CD1c-positive myeloid dendritic cell (primary cell): ENCODE results near the gene NDUFS2.
"Not testable (repeated sequence)": the region's sequence is repeated elsewhere in the genome, so short reads cannot be mapped to it uniquely, and the experiment has no call there.

Experiments
- DNase-seq: peaks from one replicate; pipeline ENCODE4 v3.0.0-alpha.2; 2016; ENCODE audit errors: extremely low spot score

NDUFS2 gene

GRCh38 chr1:161219078-161219892, 17.1 kb downstream of the NDUFS2 start:
- no peak for DNase-seq

DNA sequence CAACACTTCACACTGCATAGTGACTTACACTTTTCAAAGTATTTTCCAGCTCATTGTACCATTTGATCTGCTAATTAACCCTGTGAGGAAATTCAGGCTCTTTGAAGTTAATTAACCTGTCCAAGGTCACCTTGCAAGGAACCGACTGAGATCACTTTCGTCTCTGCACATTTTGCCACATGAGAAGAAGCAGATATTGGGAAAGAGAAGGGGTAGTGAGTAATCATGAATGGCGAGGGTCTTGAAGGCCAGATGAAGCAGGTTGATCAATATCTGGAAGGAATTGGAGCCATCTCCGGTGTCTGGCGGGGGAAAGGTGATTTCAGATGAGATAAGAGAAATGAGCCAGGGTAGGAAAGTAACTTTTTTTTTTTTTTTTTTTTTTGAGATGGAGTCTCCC, 17.8 kb downstream of the NDUFS2 start:
- DNase-seq, result no peak

DNA sequence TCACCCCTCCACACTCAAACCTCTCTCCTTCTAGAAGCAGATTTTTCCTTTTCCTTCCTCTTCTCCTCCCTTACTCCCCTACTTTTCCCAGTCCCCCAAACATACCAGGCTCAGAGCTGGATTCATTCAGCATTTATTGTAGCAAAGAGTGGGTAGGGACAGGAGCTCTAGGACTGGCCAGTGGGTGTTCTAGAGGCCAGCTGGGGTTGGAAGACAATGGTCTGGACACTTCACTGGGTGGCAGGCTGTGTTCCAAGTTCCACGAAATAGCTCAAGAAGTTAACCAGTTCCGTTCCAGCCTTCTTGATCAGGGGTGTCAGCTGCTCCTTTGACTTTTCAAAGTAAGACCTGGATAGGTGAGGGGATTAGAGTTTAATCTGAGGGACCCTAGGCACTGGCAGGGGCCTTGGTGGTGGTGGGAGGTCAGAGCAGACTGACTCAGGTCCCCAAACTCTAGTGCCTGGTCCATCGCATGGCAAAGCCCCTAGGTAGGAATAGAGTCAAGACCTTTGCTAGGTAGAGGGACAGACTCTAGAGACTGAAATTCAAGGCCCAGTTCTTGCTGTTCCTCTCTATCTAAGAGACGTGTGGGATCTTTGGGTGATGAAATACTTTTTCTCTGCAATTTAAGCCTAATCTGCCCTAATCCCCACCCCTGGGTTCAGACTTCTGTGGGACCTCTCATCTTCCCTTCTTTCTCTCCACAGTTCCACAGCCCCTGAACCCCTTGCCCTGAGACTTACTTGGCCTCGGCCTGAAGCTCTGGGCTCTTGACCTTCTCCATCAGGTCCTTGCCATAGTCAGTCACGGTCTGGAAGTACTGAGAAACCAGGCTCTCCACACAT, 20.2 kb downstream of the NDUFS2 start:
- DNase-seq, result no peak

DNA sequence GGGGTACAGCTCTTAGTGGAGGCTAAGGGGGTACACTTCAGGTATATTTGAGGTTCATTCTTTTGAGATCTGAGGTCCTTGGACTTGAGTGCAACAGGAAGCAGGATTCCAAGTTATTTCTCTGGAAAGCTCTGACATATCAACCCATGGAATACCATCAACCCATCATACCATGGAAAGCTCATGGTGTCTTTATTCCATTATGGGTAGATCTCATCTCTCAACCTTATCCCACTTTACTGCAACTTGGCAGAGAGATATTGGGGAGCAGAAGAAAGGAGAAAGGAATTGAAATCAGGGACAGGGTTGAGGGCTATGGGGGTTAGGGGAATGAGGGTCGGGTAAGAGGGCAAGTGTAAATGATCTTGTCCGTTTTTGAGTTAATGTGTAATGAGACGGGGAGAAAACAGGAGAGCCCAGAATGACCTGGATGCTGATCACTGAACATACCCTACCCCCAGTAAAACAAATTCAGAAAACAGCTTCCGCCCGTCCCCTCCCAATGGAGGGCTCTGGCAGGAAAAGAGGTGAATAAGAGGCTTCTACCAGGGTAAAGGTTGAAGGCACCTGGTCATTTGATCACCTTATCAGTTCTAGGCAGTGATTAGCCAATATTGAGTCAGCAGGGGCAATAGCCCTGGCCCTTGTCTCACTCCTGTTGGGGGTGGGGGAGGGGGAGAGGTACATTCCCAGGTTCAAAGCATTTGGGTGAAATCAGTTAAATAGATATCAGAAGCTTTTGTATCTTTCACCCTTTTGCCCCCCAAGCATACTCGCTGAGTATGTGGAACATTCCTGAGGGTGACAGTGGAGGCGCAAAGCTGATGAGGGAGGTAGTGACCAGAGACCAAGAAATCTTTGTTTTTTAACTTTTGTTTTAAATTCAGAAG, 21.9 kb downstream of the NDUFS2 start:
- no peak for DNase-seq

GRCh38 chr1:161224695-161225087, 22.5 kb downstream of the NDUFS2 start:
- DNase-seq, result not testable (repeated sequence)

DNA sequence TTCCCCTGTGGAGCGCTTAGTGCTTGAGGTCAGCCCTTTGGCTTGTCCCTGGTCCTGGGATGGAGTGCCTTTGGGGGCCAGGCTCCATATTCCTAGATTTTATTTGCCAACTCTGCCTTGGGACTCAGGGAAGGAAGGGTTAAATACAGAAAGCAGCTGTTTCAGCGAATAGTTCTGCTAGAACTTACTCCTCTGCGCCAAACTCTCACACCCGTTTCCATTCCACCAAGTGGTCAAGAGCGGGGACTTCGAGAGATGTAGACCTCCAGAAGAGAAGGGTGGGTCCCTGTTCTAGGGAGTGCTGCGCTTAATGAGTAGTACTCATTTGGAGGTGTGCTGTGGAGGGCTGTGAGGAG, 23.0 kb downstream of the NDUFS2 start:
- no peak for DNase-seq

GRCh38 chr1:161225534-161226319, 23.6 kb downstream of the NDUFS2 start, which contains the start of gene TOMM40L:
TSS of gene TOMM40L (plus strand) at chr1:161226060. CDS start at chr1:161226490, 430 bp downstream.
- peak; percentile 99 for DNase-seq

GRCh38 chr1:161226320-161226711, 24.1 kb downstream of the NDUFS2 start:
- DNase-seq, result no peak

- DNase-seq, result no peak
Measured at GRCh38 chr1:161226759-161227158, 24.6 kb downstream of the NDUFS2 start.

GRCh38 chr1:161227196-161227871, 25.2 kb downstream of the NDUFS2 start:
- peak; percentile 87 for DNase-seq

DNA sequence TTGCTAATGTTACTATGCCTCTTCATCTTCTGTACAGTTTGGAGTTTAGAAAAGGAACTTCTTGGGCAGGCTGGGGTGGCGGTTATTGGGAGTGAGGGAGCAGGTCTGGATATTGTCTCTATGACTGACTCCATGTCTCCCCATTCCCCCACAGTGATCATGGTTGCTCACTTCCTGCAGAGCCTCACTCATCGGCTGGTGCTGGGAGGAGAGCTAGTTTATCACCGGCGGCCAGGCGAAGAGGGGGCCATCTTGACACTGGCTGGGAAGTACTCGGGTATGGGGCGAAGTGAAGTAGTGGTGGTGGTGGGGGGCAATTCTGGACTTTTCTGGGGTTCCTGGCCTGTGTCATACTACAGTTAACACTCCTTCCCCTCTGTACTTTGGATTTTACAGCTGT, 25.9 kb downstream of the NDUFS2 start:
- DNase-seq, result no peak

DNA sequence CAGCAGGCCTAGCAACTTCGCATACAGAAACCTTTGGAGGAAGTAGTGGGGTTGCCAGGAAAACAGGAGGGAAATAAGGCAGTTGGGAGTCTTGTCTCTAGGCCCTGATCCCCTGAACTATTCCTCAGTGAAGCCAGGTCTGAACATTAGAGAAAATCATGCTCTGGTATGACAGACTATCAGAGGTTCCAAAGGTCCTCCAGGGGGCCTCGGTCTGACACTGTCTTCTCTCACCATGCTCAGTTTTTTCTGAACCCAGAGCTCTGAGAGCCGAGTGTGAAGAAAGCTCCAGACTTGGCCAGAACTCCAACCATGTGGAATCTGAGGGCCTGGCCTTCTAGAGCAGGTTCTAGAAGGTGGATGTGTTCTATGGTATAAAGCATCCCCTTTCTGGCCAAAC, 27.7 kb downstream of the NDUFS2 start:
- DNase-seq, result no peak

DNA sequence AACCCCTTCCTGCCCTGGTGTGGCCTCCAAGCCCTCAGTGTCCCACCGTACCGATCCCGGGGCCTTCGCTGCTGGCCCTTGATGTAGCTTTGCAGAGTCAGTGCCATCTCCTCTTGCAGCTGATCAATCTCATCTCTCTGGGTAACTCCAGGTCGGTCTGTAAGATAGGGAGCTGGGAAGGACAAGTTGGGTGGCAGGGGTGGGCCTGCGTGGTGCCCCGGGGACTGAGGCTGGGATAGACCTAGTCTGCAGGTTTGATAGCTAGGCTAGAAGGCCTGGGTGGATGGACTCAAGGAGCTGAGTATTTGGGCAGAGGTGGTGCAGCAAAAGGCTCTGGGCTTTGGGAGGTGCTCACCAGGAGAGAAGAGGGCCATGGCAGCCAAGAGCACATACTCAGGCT, 28.6 kb downstream of the NDUFS2 start:
- no peak for DNase-seq

DNA sequence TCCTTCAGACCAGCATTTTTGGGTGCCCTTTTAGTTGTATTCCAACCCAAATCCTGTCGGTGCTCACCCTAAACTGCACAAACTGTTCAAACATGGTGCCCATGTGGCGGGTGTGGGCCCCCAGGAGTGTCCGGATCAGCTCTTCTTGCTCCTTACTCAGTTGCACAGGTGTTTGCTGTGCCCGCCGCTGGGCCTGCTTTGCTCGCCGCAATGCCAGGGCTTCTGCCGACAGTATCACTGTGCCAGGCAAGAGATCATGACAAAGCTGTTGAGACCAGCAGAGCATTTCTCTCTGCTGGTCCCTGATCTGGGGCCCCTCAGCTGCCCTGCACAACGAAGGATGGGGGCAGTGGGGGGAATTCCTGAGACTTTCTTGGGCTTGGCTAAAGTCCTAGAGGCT, 30.9 kb downstream of the NDUFS2 start:
- no peak for DNase-seq

DNA sequence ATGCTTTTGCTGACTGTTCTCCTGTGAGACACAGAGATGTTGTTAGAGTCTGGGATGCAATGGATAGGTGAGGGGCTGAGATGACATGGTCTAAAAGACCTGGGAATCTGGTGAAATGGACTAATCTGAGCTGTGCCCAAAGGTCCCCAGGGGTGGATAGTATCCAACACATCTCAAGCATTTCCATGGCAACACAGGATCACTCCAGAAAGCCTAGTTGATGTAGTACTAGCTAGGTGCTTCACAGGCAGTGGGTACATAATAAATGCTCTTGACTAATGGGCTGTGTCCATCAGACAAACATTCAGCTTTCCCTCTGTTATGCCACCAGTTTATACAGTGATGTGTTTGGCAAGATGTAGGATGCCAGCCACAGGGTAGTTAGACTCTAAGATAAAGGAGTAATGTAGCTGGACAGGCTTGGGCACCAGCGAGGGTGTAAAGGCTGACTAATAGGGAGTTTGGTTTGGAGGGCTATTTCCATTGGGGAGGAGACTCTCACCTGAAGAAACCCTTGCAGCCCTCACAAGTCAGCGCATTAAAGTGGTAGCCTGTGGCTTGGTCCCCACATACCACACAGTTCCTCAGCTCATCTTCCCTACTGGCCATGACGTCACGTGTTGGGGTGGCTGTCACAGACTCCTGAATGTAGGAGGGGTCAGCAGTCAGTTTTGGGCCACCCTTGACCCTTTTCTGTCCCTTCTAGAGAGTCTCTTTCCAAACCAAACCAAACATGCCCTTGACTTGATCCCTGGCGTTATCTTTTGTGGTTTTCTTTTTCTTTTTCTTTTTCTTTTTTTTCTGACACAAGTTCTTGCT, 34.0 kb downstream of the NDUFS2 start:
- DNase-seq, result no peak

- DNase-seq, result no peak
Measured at GRCh38 chr1:161238039-161238473, 35.9 kb downstream of the NDUFS2 start, which contains the start of gene NR1I3. TSS of gene NR1I3 (minus strand) at chr1:161238203. CDS start at chr1:161236565, 1,638 bp downstream.

- peak; percentile 52 for DNase-seq
Measured at GRCh38 chr1:161241682-161242081, 39.5 kb downstream of the NDUFS2 start.

DNA sequence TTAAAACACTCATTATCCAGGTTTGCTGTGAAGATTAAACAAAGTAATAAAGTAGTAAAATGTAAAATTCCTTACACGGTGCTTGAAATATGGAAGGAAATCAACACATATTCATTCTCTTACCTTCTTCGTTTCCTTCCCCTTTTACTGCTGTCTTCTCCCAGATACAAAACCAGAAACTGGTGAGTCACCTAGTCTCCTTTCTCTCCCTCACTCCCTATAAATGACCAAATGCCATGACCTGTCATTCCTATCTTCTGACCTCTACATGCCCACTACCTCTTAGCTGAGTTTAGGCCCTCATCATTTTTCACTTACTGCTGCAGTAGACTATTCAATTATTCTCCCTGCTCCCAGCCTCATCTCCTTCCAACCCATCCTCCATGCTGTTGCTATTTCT, 40.1 kb downstream of the NDUFS2 start:
- DNase-seq, result peak; percentile 32

DNA sequence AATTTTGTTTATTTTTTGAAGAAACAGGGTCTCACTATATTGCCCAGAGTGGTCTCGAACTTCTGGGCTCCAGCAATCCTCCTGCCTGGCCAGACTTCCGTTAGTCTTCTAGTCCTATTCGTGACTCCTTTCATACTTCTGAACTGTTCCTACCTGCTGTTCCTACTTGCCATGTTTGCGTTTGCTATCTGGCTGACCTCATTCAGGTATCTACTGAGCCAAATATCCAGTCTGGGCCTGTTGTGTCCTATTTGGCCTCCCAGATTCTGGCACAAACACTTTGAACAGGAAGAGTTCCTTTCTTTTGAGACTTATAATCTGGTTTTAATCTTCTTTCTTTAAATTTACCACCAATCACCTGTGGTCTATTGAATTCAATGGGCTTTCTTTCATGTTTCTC, 42.7 kb downstream of the NDUFS2 start:
- no peak for DNase-seq
